ENCODE results near the gene PDGFA.

The PDGFA gene

DNA sequence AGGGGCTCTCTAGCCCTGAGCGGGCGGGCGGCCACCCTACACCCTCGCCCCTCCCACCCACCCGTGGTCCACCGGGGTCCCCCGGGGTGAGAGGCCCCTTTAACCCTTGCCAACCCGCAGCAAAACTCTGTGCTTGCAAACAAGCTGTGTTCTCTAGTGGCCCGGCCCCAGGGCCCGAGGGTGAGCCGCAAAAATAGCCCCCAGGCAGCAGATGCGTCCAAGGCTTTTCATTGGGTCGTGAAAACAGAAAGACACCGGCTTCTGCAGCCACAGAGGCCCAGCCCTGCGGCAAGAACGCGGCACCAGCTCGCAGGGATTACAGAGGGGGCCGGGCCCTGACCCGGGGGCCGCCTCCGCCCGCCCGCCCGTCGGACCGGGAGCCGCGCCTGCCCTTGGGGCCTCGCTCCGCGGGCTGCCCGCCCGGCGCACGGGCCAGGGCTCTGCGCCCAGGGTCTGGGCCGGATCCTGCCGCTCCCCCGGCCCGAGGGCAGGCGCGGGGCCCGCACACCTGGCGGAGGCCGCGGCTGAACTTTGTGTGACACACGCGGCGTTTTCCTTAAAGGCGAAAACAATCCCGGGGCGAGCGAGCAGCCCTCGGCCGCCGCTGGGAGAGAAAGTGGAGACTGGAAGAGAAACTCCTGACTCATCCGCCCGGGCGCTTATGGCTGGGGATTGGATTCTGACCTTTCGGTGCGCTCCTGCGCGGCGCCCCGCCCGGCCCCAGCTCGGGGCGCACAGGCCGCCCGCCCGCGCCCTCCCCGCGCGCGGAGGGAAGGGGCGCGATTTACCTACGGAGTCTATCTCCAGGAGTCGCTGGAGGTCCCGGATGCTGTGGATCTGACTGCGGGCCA, 2.8 kb downstream of the PDGFA start:
- DNase-seq (ENCODE audit: low spot score): peak; percentile 65

DNA sequence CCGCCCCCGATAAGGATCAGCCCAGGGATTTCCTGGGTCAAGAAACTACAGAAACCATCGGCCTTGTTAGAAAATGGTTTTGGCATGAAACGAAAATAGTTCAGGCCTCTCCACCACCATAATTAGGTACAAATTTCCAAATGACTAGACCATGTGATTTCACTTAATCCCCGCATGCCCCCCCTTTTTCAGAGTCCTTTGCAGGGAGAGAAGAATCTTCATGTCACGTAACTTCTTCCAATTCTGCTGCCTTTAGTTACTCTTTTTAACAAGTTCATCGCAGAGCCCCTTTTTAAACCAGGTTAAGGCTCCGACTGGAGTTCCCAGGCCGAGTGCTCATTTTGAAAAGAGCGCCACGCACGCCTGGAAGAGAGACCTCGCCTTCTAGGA, 3.4 kb downstream of the PDGFA start:
- no peak for DNase-seq (ENCODE audit: low spot score)

DNA sequence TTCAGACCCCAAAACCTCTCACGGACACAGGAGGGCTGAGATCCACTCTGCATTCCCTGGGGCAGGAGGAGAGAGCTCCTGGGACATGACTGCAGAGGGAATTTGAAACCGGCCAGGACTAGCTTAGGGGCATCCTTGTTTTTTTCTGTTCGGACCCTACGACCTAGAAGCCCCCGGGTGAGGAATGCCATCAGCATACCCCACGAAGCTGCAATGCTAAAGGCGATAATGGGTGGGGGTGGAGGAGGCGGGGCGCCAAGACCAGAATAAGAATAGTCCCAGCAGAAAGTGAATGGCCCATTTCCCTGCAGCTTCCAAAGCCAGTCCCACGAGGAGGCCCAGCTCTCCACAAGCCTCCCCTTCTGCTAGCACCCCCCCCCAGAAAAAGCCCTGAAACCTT, 4.0 kb downstream of the PDGFA start:
- DNase-seq (ENCODE audit: low spot score): no peak

DNA sequence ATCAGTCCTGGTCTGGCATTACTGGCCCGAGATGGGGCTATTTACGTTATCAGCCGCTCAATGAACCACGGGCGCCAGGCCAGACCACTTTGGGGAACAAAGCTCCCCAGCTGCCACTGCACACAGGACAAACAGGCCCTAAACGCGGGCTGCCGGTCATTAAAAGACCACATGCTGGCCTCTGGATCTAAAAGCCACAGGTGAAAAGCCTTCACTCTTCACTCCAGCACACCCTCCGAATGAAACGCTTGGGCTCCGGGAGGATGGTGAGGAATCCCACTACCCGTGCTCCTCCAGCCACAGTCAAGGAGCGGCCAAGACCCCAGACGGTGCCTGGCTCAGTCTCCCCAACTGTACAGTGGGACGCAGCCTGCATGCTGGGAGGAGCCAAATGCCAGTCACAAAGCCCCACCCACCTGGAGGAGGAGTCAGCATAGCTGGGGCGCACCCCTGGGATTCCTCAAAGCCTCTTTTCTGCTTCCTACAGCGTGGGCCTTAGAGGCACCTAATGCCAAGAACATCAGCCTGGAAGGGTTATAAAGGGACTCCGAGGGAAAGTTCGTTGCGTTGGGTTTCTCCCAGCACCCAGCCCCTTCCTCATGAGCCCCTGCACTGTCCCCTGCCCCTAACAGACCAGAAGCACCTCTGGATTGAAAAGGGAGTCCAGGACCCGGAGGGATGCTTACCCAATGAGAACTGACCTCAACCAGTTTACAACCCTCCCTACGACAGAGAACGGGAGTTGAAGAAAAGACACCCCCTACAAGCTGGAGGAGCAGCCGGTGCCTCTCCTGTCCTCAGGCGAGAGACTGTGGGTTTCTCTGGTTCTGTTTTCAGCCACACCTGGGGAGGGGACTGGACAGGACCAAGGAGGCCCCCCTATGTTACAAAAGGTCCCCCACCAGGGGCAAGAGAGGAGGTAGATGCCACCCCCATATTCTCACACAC, 4.7 kb downstream of the PDGFA start:
- DNase-seq (ENCODE audit: low spot score): no peak

DNA sequence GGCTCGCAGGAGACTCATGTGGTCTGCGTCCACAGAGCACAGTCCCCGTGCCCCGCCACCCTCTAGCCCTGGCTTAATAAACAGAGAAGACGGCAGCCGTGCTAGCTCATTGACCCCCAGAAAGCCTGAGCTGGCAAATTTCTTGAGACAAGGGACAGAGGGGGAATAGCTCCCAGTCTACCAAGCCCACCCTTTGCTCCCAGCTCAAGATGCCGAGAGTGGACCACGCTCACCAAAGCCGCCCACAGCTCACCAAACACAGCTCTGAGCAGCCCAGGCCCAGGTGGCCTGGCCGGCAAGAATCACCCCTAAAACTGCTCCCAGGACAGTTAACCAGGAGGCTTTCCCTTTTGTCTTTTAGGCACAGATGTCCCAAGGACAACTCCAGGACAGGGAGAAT, 5.4 kb downstream of the PDGFA start:
- DNase-seq (ENCODE audit: low spot score): no peak

DNA sequence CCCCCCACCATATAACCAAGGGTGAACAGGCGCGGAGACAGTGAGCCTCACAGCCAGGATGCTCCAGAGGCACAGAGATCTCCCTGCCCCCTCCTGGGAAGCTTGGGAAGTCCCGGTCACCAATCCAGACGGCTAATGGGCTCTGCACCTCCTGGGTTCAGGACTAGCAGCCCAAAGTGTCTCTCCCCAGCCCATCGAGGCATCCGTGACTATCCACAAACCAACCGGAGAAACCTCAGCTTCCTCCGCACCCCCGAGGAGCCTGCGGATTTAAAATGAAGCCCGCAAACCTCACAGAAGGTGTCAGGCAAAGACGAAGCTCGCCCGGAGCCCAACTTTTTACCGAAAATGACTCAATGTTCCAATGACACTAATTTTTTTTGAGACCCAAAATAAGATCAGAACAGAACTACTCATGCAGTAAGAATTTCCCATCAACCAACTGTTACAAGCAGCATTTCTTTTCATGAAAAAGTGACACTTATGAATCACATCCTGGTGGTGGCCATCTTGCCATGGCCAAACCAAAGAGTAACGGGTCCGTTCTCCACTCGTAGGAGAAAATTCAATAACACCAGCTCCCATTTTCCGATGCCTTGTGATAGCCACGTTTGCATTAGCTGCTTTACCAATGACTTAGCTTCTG, 6.0 kb downstream of the PDGFA start:
- DNase-seq (ENCODE audit: low spot score): no peak

DNA sequence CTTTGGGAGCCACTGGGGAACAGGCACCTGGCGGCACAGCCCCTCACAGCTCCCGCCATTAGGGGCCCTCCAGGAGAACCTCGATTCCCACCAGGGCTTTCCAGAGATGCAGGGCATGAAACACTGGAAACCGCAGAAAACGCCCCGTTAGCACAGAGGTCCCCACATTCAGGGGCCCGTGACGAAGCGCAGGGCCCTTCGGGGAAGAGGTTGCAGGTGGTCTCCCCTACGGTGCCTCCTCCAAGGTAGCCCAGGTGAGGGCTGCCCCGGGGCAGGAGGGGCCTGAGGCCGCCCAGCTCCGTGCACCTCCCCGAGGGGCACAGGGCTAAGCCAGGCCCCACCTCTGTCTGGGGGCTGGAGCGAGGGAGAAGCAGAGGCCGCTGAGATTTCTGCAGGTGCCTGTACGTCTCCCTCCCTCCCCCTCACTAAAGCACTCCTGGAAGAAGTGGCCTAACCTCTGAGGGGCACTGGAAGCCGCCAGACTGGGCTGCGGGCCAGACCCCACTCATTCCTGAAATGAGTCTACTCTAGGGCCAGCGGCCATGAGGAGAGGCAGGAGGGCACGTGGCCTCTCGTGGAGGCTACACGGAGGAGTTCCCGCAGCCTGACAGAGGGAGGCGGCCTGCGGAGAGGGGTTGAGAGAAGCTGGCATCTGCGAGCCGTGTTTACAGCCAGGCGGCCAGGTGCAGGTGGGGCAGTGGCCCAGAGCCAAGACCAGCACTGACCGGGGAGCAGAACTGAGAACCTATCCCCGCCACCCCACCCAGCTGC, 6.9 kb downstream of the PDGFA start:
- no peak for DNase-seq (ENCODE audit: low spot score)

DNA sequence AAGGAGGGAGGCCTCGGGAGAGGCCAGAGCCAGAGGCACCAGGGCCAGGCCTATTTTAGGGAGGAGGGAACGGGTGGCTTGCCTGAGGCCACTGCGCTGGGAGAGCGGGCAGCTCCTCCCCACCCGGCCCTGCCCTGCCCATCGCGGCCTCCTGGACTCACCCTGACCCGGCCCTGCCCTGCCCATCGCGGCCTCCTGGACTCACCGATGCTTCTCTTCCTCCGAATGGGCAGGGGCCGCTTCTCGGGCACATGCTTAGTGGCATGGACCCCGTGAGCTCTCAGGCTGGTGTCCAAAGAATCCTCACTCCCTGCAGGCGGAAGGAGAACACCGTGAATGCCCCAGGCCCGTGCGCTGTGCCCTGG, 7.5 kb downstream of the PDGFA start:
- no peak for DNase-seq (ENCODE audit: low spot score)

DNA sequence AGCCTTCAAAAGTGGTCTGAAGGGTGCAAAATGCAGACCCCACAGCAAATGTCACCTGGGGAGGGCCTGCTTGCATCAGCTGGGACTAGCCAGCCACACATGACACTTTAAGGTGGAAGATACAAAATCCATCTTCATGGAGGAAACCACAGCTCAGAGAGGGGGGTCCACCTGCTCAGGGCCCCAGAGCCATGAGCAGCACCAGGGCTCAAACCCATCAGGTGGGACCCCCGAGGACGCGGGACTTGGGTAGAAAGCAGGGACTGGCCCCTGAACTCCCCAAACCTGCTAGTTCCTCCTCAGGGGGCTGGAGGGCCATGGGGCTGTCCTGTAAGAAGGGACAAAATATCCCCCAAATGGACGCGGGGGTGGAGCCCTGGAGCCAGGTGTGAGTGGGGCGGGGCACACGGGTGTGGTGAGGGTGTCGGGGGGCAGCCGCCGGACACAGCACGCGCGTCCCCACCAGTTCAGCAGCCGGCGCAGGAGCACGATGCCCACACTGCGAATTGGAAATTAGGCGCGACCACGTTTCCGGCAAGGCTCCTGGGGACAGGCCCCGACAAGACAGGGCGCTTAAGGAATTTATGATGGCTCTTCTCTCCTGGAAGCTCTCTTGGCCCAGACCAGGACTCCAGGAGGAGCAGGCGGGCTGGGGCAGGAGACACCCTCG, 8.0 kb downstream of the PDGFA start:
- DNase-seq (ENCODE audit: low spot score): no peak

DNA sequence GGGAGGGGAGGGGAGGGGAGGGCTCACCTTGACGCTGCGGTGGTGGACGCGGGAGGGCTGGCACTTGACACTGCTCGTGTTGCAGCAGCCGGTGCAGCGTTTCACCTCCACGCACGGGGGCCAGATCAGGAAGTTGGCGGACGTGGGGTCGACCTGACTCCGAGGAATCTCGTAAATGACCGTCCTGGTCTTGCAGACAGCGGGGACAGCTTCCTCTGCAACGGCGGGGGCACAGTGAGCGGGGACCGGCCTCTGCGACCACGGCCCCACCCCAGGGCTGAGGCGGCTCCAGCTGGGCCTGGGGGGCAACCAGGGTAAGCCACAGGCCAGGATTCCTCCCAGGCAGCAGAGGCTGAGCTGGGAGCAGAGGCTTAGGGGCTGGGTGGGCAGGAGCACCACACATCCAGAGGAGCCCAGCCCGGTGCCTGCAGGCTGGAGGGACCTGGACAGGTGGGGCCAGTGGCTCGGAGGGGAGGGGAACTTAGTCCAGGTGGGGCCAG, 8.8 kb downstream of the PDGFA start:
- DNase-seq (ENCODE audit: low spot score): no peak

DNA sequence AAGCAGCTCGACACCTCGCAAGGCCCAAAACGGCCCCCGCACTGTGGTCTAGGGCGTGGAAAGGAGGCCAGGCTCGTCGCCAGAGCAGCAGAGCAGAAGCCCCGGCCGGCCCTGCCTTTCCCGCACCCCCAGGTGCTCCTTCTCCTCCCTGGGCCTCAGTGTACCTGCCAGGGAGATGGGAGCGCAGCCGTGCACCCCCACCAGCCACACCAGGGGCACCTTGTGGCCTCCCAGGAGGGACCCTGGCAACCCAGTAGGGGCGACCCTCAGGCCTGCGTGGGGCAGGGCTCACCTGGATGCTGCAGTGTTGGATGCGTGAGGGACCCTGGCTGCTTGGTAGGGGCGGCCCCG, 9.5 kb downstream of the PDGFA start:
- no peak for DNase-seq (ENCODE audit: low spot score)

DNA sequence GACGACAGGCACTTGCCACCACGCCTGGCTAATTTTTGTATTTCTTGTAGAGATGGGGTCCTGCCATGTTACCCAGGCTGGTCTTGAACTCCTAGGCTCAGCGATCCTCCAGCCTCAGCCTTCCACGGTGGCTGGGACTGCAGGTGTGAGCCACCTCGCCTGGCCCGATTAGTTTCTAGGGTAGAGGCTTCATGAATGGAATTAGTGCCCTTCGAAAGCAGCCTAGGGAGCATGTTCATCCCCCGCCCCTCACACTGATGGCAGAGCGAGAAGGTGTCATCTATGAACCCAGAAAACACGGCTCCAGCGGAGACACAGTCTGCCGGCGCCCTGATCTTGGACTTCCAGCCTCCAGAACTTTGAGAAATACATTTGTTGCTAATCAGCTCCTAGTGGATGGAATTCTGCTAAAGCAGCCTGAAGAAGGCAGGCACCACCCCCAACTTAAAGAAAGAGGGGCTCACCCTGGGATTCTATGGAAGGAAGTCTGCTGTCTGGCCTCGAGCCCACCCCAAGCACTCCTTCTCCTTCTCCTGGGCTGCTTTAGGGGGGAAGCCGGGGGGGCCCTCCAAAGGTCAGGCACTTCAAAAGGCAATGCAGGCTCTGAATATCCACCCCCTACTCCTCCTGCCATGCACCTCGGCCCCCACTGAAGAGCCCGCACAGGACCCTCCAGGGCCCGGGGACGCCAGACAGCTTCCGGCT, 10.1 kb downstream of the PDGFA start:
- DNase-seq (ENCODE audit: low spot score): no peak

DNA sequence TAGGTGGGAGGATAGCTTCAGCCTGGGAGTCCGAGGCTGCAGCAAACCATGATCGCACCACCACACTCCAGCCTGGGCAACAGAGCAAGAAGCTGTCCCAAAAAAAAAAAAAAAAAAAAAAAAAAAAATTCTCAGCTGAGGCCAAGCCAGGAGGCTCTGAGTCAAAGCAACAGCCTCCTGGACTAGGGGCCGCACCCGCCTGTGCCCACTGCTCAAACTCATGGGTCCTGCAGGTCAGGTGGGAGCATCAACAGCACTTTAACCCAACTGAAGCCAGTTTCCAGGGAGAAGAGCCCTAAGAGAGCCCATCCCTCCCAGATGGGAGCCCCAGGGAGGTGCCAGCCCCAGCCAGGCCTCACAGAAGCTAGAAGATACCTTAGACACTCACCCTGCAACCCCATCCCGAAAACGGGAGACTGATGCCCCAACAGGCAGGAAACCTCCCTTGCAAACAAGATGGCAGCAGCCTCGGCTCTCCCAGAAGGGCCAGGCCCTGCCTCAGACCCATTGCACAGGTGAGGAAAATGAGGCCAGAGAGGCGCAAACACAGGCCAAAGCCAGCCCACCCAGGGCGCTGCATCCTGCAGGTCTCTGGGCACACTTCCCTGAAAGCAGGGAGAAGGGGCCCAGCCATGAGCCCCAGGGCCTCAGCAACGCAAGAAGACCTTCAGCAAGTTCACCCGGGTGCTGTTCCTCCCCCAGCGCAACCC, 11.0 kb downstream of the PDGFA start:
- no peak for DNase-seq (ENCODE audit: low spot score)

DNA sequence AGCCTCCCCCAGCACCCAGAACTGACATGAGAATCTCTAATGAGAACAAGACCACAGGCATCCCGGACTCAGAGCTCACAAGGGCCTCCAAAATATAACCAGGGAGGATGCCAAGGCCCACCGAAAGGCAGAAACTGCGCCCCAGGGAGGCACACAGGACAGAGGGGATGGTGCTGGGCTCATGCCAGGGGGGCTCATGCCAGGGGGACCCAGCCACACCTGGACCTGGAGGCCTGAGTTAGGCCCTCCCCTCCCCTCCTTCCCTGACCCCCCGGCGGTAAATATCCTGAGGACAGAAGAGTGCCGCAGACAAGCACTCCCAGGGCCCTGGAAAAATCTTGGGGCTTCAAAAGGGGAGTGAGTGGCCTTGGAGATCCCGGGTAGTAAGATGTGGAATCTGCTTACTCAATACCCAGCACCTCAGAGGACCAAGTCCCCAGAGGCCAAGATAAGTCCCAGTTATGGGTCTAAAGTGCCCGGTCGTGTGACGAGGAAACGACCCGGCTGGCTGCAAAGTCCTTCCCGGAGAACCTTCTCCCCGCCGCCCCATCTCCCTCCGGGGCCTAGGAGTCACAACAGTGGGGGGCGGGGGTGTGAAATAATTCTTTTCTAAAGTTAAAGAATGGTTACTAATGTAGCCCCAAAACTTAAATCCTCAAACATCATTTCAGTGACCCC, 11.9 kb downstream of the PDGFA start:
- DNase-seq (ENCODE audit: low spot score): no peak

DNA sequence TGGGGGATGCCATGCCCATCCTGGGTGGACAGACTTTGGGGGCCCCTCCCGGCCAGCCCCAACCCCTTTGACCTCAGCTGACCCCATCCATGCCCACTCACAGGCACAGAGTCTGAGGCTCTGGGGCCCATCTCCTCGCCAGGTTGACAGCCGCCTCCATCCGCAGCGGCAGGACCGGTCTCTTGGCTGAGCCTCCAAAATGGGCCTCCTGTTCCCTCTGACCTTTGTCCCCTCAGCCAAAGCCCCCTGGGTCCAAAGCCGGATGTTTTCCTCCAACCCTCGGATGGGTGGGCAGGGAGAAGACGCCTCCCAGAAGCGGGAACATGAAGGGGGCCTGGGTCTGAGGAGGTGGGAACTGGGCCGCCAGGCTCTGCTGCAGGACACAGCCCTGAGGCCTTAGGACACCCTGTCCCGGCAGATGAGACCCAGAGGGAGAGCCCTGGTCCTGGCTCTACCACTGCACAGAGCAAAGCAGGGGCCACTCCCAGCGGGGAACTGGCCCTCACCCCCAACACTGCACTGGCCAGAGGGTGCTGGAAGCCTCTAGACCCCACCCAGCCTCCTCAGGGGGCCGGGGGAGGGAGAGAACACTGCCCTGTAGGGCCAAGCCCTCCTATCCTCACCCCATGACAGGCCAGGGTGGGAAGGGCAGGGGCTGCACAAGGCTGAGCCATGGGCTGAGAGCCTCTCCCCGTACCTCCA, 12.6 kb downstream of the PDGFA start:
- no peak for DNase-seq (ENCODE audit: low spot score)

DNA sequence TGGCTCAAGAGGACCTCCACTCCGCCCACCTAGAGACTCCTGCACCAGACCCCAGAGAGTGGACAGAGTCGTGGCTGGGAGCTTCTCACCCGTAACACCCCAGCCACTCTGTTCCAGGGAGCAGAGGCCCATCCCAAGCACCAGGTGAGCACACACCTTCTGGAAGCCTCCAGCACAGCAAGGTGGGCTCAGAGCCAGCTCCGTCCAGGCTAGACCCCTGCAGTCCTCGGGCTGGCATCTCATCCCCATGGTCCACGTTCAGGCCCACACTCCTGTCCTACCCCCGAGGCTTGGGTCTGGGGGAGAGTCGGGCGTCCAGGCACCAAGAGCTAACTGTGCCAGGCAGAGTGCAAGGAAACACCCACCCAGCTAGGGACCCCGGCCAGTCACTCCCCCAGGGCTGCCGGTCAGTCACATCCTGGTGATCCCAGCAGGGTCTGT, 13.2 kb downstream of the PDGFA start:
- no peak for DNase-seq (ENCODE audit: low spot score)

DNA sequence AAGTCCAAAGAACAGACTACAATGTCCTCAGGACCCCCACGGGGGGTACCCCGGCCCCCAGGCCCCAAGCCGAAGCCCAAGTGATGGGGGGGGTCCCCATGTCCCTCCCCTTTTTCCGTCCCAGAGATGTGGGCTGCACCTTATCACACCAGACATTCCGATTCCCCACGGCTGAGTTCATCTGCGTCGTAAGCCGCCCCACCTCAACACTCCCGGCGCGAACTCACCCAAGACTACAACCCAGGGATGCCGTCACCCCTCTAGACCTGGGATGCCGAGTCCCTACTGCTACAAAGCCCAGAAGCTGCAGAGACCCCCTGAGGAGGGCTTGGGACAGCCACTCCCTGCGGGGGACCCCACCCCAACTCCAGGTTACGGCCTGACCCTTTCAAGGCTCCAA, 14.5 kb downstream of the PDGFA start:
- DNase-seq (ENCODE audit: low spot score): no peak

DNA sequence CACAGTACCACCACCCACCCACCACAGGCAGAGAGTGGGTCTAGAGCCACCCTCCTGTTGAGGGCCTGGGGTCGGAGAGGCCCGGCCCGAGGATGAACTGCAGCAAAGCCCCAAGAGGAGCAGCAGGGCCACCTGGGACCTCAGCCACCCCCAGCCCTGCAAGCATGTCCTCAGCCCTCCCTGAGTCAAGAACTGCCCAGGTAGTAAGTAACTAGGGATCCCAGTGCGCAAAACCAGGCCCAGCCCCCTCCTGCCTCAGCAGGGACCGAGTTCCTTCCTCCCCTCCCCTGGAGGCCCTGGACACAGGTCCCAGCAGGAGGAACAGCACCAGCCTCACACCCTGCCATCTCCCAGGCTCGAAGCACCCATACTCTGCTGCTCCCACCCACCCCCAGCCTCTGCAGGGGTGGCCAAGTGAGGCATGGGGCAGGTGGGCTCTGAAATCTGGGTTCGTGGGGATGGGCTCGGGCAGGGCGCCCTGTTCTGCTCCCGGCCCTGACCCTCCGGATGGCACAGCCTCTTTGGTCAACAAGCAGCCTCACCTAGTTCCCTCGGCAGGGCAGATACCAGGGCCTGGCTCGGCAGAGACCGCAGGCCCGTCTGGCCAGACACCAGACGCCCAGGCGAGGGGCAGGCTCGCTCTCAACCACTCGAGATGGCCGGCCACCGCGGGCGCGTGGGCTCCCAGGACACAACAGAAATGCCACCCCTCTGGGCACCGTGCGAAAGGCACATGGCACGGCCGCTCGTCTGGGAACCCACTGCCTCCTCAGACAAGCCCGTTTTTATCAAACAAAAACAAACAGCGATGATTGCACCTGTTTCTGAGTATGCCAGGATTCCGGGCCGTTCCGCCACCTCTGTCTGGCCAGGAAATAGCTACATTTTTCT, 15.2 kb downstream of the PDGFA start:
- no peak for DNase-seq (ENCODE audit: low spot score)
